T47D (cell line): Measurements from ENCODE around the gene TNIK.
A peak's percentile ranks its signal among the peaks of the same experiment; 100 is the strongest.
"Not testable (repeated sequence)": the region's sequence is repeated elsewhere in the genome, so short reads cannot be mapped to it uniquely, and the experiment has no call there.

Experiments
- DNase-seq, 2 experiments: peaks; one replicate each; pipeline versions ENCODE4 v3.0.0 to v3.0.0-alpha.2; 2011 to 2012; ENCODE audit warnings: low read depth in 1 of 2, low spot score in 1 of 2
- JUND ChIP-seq: IDR thresholded peaks from 2 replicates; pipeline ENCODE4 v1.6.1; 2012; ENCODE audit warnings: low read depth
- in situ Hi-C: cut with HindIII; loops from 2 replicates; pipeline ENCODE4 v1.10.0; 2016; ENCODE audit warnings: low sequenced_read_pairs, low pct_unique_long_range_greater_than_20kb

Gene TNIK

DNA sequence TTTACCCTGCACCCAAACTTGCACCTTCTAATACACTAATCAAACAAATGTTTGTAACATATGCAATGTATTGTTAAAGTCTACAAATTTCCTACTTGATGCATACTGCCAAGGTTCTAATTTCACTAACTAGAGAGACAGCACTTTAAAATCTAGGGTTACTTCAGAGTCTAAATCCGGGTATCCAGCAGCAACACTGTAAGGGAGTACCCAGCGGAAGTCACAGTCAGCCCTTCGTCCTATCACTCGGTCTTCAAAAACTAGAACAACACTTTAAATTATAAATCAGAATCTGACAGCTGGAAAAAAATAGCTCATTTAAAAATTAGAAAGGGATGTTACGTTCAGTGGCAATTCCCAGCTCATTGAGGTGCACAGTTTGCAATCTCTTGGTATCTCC lies 8.3 kb downstream of the TNIK start:
- in situ Hi-C loops, result no loop called here
- no peak for TF ChIP-seq JUND
- DNase-seq, result no peak

DNA sequence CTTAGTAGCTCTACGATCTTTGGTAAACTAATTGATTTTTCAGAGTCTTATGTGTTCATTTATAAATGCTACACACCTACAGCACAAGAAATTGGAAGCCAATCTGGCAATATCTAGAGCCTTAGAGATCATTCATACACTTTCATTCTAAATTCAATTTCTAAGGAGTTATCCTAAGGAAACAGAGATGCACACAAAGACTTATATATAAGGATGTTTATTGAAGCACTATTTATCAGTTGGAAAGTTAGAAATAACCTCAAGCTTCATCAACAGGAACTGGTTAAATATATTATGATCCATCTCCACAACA lies 12.7 kb downstream of the TNIK start:
- DNase-seq, in situ Hi-C loops: not testable (repeated sequence)

DNA sequence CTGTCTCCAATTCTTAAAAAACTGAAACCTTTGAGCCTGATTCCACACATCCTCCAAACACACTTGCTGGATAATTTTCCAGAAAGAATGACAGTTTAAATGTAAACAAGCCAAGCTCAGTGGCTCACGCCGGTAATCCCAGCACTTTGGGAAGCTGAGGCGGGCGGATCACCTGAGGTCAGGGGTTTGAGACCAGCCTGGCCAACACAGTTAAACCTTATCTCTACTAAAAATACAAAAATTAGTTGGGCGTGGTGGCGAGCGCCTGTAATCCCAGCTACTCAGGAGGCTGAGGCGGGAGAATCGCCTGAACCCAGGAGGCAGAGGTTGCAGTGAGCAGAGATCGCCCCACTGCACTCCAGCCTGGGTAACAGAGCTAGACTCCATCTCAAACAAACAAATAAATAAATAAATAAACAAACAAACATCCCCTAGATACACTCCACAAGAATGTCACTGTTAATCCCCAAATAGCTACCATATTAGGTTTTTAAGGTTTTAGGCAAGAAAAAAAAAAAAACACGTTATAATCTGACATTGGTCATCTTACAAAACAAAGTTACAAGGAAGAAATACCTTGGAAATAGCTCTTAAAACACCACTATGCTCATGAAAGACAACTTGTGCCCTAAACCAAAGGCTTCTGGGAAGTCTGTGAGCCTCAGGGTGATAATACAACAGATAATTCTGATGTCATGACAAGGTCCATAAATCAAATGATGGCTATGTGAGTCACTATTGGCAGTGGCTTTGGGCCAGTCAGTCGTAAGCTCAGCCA lies 13.2 kb downstream of the TNIK start:
- in situ Hi-C loops, result no loop called here
- TF ChIP-seq JUND, result peak; percentile 47; the same call in 1 of the 2 replicates
- DNase-seq, result peak; percentile 37 to 77

DNA sequence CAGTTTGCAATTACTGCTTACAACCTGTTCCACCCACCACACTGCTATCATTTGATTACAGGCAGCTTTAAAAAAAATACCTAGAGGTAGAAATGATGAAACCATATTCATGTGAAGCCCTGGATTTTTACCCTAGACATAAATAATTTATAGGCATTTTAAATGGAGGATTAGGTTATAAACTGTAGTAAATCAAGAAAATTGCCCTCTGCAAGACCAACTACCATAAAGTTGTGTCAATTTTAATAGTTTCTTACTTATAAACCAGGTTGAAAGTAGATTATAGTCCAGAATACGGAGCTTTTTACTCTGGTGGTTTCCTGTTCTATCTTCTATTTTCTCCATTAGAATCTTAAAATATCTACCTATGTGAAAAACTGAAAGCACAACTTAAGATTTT lies 13.9 kb downstream of the TNIK start:
- DNase-seq, result no peak
- in situ Hi-C loops, result no loop called here
- TF ChIP-seq JUND, result no peak

DNA sequence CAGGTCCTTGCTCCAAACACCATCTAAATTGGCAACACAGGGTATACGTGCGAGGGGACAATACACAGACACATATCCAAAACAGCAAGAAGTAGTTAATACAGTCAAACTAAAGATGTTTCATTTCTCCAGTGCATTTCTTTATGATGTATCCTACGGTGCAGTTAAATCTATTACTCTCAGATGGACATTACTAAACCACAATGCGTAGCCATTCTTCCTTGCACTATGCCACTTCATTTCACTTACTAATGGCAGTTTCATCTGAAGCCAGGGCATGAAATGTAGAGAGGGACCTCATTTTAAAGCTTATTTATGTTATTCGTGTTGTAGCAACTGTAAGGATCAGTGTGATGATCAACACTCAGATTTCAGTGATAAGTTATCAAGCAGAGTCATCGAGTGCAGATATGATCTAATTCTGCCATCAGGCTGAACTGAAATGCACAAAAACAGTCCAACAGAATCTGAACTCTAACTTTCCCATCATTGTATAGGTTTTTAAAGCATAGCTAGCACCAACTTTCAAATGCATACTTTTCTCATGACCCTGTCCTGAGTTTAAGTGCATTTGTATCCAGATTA lies 14.5 kb downstream of the TNIK start:
- in situ Hi-C loops, result no loop called here
- TF ChIP-seq JUND, result no peak
- no peak for DNase-seq

DNA sequence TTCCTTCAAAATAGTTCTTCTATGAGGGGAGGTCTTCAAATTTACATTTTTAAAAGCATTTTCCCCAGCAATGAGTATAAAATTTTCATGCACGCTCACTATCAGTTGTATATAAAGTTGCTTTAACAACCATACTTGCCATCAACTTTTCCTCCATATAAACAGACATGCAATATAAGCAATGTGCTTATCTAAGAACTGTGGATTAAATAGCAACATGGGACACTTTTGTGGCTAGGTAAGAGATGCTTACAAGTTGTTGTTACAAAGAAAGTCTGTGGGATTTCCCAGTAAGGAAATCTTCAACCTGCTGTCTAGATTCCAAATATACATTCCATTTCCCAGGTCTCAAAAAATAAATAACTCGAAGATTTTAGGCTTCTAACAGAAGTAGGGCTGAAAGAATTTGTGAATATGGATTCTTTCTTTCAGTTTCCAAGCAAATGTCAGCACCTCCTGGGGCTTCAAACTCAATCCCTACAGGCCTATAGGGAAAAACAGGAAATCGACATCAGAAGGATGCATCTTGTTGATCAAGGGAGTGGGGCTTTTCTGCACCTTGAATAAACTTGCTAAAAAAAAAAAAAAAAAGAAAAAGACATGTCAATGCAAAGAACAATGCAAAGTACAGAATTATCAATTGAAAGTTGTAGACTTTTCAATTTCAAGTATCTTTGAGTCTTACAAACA lies 16.1 kb downstream of the TNIK start:
- in situ Hi-C loops, result no loop called here
- no peak for DNase-seq
- no peak for TF ChIP-seq JUND

DNA sequence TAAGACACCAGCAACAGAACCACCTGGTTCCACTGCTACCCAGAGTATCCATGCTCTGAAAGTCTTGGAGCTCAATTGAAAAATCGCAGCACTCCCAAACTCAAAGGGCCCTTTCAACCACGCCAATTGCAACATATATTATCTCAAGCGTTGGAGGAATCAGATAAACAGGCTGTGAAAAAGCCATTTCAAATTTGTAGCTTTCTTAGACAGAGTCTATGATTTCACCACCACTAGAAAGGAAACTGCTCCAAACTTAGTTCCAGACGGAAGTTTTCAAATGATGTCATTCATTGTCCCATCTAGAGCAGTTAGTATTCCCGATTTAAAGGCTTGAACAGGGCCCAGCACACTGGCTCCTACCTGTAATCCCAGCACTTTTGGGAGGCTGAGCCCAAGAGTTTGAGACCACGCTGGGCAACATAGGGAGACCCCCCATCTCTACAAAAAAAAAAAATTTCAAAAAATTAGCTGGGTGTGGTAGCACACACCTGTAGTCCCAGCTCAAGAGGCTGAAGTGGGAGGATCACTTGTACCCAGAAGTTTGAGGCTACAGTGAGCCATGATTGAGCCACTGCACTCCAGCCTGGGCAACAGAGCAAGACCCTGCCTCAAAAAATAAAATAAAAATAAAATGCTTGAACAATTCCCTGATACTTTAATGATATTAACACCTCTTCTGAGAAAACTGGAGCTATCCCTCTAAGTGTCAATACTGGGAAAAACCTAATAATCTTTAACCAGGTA lies 16.8 kb downstream of the TNIK start:
- TF ChIP-seq JUND, result no peak
- no peak for DNase-seq
- in situ Hi-C loops, result no loop called here

DNA sequence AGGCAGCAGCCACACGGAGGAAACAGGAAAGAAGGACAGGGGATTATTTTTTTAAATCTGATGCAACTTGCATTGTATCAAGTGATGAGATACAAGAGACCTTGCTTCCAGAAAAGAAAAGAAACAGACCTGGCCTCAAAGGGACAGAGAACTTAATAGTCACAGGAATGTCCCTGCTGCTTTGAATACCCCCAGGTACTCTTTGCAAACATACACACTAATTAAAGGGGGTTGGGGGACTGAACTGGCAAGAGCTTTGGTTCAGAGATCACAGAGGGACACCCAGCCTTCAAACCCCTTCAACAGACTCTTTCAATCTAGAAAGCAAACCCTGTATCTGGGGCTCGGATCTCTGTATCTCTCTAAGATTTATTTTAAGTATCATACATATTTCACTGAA lies 18.0 kb downstream of the TNIK start:
- no peak for DNase-seq
- no peak for TF ChIP-seq JUND
- in situ Hi-C loops, result no loop called here

DNA sequence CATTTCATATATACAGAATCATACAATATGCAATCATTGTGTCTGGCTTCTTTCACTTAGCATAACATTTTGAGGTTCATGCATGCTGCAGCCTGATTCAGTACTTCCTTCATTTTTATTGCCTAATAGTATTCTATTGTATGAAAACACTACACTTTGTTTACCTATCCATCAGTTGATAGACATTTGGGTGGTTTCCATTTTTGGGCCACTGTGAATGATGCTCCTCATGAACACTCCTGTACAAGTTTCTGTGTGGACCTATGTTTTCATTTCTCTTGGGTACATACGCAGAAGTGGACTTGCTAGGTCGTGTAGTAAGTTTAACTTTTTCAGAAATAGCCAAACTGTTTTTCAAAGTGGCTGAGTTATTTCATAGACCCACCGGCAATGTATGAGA lies 18.8 kb downstream of the TNIK start:
- no peak for DNase-seq
- in situ Hi-C loops, result no loop called here
- TF ChIP-seq JUND, result no peak

DNA sequence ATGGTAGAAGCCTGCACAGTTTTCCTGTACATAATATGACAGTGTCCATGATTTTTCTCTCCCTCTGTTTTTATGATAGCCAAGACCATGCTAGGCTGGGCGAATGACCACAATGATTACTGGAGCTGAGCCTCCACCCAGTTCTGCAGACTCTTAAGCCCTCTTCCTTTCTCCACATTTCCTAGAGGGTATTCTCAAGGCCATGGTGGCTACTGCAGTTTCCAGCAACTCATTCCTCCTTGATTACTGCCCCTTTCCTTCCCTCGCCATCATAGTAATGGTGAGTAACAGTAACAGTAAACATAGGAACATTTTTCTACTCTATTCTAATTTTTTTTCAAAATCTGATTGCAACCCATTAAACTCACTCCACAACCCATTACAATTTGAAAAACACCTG lies 20.2 kb downstream of the TNIK start:
- no peak for DNase-seq
- in situ Hi-C loops, result no loop called here
- no peak for TF ChIP-seq JUND

DNA sequence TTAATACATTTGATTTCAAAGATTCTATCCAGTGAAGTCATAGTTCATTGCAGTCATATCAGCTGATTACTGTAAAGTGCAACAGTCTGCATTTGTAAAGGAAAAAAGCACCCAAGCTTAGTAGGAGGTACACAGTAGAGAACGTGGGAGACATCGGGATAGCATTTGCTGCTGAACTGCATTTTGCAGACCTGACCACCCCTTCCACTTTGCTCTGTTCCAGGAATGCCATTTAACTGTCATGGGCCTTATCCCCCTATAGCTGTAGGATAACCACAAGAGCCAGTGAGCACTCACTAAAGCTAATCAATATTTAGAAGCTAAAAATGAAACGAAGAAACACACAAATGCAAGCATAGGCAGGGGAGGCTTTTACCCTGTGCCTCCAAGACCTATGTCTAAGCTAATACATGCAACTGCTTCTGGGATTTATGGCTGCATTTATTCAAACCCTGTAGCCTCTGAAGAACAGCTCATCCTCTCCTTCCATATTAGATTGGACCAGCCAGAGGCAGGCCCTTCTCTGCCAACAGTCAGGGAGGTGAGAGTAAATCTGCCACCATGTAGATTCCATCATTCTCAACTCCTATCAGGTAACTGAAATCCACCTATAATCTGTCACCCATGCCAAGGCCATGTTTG lies 23.0 kb downstream of the TNIK start:
- no peak for TF ChIP-seq JUND
- DNase-seq, result no peak
- in situ Hi-C loops, result no loop called here

DNA sequence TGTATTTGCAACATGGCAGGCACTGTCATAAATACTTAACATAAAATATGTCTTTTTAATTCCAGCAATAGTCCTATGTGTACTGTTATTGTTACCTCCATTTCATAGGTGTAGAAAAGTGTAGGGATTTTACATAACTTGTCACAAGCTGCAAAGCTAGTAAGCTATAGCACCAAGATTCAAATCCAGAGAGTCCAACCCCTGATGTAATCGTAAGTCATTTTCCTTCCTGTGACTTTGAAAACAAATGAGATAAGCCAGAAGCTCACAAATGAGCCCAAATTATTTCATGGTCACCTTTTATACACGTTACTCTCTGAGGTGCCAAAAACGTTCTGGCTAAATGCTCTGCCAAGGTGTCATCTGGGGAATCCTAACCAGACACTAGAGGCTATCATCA lies 23.8 kb downstream of the TNIK start:
- in situ Hi-C loops, result no loop called here
- no peak for TF ChIP-seq JUND
- no peak for DNase-seq

DNA sequence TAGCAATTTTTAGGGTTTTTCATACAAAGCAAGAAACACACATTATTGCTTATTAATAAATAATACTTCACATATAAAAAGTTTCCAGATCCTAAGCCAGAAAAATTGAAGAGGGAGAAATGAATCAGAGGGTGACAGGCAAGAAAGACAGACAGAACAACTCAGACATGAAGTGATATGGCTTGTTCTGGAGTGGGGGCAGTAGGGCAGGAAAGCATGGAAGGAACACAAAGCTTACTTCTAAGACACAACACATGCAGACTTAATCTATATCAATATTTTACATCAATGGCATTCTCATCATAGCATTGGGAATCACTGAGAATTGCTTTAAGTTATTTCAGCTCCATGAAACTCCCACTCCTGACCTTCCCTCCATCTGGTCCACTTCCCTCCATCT lies 24.4 kb downstream of the TNIK start:
- in situ Hi-C loops, result no loop called here
- DNase-seq, result no peak
- TF ChIP-seq JUND, result no peak
